HG02852 (cell line): ENCODE measurements around the gene KCNJ4.
"Not testable (repeated sequence)": the region's sequence is repeated elsewhere in the genome, so short reads cannot be mapped to it uniquely, and the experiment has no call there.

Experiments
- ATAC-seq: cut with Tn5 transposase; IDR thresholded peaks from one replicate; pipeline ENCODE4 v1.9.1; 2021; ENCODE audit warnings: mild to moderate bottlenecking, moderate library complexity; ENCODE audit not compliant: unreplicated experiment

KCNJ4 gene

DNA sequence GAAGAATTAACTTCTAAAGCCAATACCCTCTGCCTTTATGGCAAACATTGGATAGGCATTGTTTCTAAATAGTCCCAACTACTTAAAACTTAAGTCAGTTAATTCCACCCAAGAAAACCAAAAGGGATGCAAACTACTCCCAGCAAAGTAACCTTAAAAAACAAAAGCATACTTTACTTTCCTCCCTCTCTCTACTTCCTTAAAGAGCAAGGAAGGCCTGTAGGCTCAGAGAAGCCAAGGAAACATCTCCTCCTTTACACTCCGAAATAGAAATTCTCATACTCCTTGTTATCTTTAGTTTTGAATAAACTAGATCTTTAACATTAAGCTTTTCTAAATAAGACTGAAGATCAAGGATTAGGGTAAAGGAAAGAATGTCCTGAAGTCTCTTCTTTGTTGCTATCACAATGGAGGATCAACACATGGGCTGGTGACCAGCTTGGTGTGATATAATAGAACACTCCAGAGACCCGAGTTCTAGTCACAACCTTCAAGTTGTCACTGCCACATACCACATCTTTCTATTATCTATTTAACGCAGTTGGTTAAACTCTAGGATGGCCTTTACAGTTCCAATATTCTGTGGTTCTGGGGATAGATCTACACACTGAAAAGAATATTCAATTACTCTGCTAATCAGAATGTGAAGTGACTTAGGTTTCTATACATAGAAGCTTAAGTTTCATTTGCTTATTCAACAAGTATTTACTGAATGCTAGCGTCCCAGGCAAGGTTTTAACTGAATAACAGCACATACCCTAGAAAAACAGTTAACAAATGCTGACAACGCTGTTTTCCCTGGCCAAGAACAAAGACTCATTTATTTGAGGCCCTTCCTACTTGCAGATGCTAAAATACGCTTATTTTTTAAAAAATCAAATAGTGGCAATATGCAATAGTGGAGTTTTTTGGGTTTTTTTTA lies 66.2 kb downstream of the KCNJ4 start:
- not testable (repeated sequence) for ATAC-seq

DNA sequence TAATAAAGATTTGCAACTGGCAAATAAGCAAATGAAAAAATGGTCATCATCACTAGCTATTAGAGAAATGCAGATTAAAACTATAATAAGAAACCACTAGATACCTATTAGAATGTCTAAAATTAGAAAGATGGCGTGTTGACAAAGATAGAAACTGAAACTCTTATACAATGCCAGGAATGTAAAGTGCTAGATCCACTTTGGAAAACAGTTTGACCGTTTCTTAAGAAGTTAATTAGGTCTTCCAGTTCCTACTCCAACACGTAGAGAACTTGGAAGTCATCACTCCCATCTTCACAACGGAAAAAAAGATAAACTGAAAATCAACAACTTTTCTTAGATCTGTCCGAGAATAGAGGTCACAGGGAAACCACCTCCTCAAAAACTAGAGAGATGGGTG lies 68.1 kb downstream of the KCNJ4 start:
- not testable (repeated sequence) for ATAC-seq

DNA sequence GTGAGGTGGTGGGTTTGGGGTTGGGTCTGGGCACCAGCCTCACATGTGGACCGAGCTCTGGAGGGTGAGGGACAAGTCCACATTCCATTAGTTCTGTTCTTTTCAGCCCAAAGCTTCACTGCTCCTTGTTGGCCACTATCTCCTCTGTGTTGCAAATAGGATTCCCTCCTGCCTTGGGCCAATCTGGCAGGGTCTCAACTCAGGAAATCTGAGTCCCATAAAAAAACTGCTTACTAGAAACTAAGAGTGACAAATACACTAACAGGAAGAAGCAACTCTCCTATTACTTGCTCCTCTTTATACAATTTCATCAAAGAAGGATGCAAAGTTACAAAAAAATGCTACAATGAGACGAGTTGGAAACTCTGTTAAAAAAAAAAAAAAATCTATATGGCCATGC lies 71.6 kb downstream of the KCNJ4 start:
- ATAC-seq = no peak

DNA sequence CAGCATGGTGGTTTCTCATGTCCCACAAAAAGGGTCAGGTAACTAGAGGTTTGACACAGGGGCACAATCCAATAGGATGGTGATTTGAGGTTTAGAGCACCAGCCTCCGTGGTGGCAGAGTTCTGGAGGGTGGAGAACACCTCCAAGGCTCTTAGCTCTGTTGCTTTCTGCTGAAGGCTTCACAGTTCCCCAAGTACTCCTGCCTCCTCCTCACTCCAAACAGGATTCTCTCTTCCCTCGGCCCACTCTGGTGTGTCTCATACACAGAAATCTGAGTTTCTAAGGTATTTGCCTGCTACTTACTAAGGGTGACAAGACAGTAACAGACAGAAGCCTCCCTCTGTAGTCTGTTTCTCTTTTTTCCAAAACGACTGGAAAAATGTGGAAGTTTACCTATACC lies 73.6 kb downstream of the KCNJ4 start:
- not testable (repeated sequence) for ATAC-seq
